ENCODE measurements around the gene PLA2G10. TPM values are rescaled to one million over a fixed set of nuclear protein-coding genes. Genes with fewer than 3 reads are reported as not detected.

The PLA2G10 gene
- total RNA-seq, 1 experiment from 2014 or later: 5.8 TPM

- H3K79me2 ChIP-seq (ENCODE audit: low read depth): no peaks in the 10 kb centered on the region
- H3F3A ChIP-seq (ENCODE audit: insufficient read depth, low read depth): peaks cover 26% of the 10 kb centered on the region; the same call in 1 of the 2 replicates
- H3K36me3 ChIP-seq (ENCODE audit: low read depth): peaks cover 28% of the 10 kb centered on the region; the same call in 1 of the 2 replicates
- no peaks in the 10 kb centered on the region for H3K27me3 ChIP-seq (ENCODE audit: insufficient read depth, low read depth)
- no peak for DNase-seq
- ChIA-PET POLR2A (ENCODE audit: unreplicated experiment) (no interaction called here), CTCF (no interaction called here)
- H3K4me1 ChIP-seq (replicated peaks; ENCODE audit: insufficient read depth): peaks cover 21% of the 10 kb centered on the region
- H3K9me3 ChIP-seq (ENCODE audit: insufficient read depth, low read depth): no peaks in the 10 kb centered on the region
- intact Hi-C loops (cut with micrococcal nuclease; ENCODE audit: unreplicated experiment): no loop called here
- no peak overlapping the region for H3K4me3 ChIP-seq
- H3K4me2 ChIP-seq: no peak overlapping the region
- H3K9me2 ChIP-seq (ENCODE audit: insufficient read depth): no peaks in the 10 kb centered on the region
- no peak overlapping the region for H3K27ac ChIP-seq
- no peak overlapping the region for H2AFZ ChIP-seq
- BruUV-seq (replicated peaks): no TSS peak
- H4K20me1 ChIP-seq (ENCODE audit: insufficient read depth): 0 out of 2 replicates have a peak, but pooled peaks cover 4% of the 10 kb centered on the region
- TF ChIP-seq EZH2 (IDR thresholded peaks at IDR 0.05; ENCODE audit: low read depth): no peak
- no peak for TF ChIP-seq CTCF (conservative IDR thresholded peaks at IDR 0.05)
These were observed 41.4 kb downstream of the PLA2G10 start for GRCh38 chr16:14652726-14653125.

- Histone ChIP-seq H3K27ac (no peak overlapping the region), H3K4me3 (no peak overlapping the region), H3F3A (ENCODE audit: insufficient read depth, low read depth) (peaks cover 12% of the 10 kb centered on the region; the same call in 1 of the 2 replicates), H3K9me2 (ENCODE audit: insufficient read depth) (no peaks in the 10 kb centered on the region), H3K36me3 (ENCODE audit: low read depth) (peaks cover 41% of the 10 kb centered on the region; the same call in 1 of the 2 replicates), H2AFZ (no peak overlapping the region), H3K79me2 (ENCODE audit: low read depth) (no peaks in the 10 kb centered on the region), H3K9me3 (ENCODE audit: insufficient read depth, low read depth) (no peaks in the 10 kb centered on the region), H3K4me1 (replicated peaks; ENCODE audit: insufficient read depth) (0 out of 2 replicates have a peak, but pooled peaks cover 3% of the 10 kb centered on the region), H3K4me2 (no peak overlapping the region), H3K27me3 (ENCODE audit: insufficient read depth, low read depth) (no peaks in the 10 kb centered on the region), H4K20me1 (ENCODE audit: insufficient read depth) (peaks cover 4% of the 10 kb centered on the region; the same call in 1 of the 2 replicates)
- DNase-seq: no peak
- CTCF ChIA-PET: no interaction called here
- intact Hi-C loops (cut with micrococcal nuclease; ENCODE audit: unreplicated experiment): no loop called here
- TF ChIP-seq CTCF (conservative IDR thresholded peaks at IDR 0.05) (no peak), EZH2 (IDR thresholded peaks at IDR 0.05; ENCODE audit: low read depth) (no peak)
- BruUV-seq (replicated peaks): no TSS peak
- POLR2A ChIA-PET (ENCODE audit: unreplicated experiment): no interaction called here
These were observed 43.5 kb downstream of the PLA2G10 start for GRCh38 chr16:14650629-14651028.

GRCh38 chr16:14649816-14650215, 44.3 kb downstream of the PLA2G10 start:
- Histone ChIP-seq H3K9me3 (ENCODE audit: insufficient read depth, low read depth) (no peaks in the 10 kb centered on the region), H3K9me2 (ENCODE audit: insufficient read depth) (no peaks in the 10 kb centered on the region), H2AFZ (no peak overlapping the region), H3K4me1 (replicated peaks; ENCODE audit: insufficient read depth) (no peaks in the 10 kb centered on the region), H3K4me2 (no peak overlapping the region), H3F3A (ENCODE audit: insufficient read depth, low read depth) (peaks cover 8% of the 10 kb centered on the region; the same call in 1 of the 2 replicates), H4K20me1 (ENCODE audit: insufficient read depth) (peaks cover 4% of the 10 kb centered on the region; the same call in 1 of the 2 replicates), H3K36me3 (ENCODE audit: low read depth) (peaks cover 49% of the 10 kb centered on the region), H3K79me2 (ENCODE audit: low read depth) (no peaks in the 10 kb centered on the region), H3K4me3 (no peak overlapping the region), H3K27me3 (ENCODE audit: insufficient read depth, low read depth) (no peaks in the 10 kb centered on the region), H3K27ac (no peak overlapping the region)
- TSS peak; percentile 38 for BruUV-seq (replicated peaks)
- TF ChIP-seq EZH2 (IDR thresholded peaks at IDR 0.05; ENCODE audit: low read depth): no peak
- no peak for TF ChIP-seq CTCF (conservative IDR thresholded peaks at IDR 0.05)
- intact Hi-C loops (cut with micrococcal nuclease; ENCODE audit: unreplicated experiment): no loop called here
- no peak for DNase-seq
- POLR2A ChIA-PET (ENCODE audit: unreplicated experiment): no interaction called here
- CTCF ChIA-PET: no interaction called here

All from PC-9 (cell line).